Suppressor macrophage treated with lipopolysaccharide for 1 hour (primary cell): Measurements from ENCODE around the gene OR5H6.
"Not testable (repeated sequence)": the region's sequence is repeated elsewhere in the genome, so short reads cannot be mapped to it uniquely, and the experiment has no call there.

ENCODE experiments used
- DNase-seq, 3 donors: peaks; one replicate each; pipeline ENCODE4 v3.0.0-alpha.2; 2020 to 2022

The OR5H6 gene

GRCh38 chr3:98263944-98264343 lies at the start of gene OR5H6:
Gene OR5H6 (plus strand): TSS chr3:98264244. CDS start chr3:98264333, 89 bp downstream.
- DNase-seq, result no peak

DNA sequence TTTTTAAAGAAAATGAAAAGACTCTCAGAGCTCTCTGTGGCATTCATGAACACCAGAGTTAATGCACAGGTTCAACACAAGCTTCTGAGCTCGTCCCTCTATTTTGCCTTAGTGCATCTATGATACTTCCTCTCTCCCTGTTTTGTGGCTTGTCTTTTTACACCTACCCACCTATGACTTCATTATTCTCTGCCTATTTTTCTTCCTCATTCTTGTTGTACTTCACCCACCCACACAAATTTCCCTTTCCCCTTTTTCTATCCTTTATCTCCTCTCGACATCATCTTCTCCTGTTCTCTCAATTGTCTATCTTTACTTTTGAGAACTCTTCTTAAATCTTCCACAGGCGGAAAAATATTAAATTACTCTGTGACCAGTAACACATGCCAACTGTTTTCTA lies 49.0 kb upstream of the OR5H6 start:
- DNase-seq, result peak; percentile 31 to 66 (median 52)

DNA sequence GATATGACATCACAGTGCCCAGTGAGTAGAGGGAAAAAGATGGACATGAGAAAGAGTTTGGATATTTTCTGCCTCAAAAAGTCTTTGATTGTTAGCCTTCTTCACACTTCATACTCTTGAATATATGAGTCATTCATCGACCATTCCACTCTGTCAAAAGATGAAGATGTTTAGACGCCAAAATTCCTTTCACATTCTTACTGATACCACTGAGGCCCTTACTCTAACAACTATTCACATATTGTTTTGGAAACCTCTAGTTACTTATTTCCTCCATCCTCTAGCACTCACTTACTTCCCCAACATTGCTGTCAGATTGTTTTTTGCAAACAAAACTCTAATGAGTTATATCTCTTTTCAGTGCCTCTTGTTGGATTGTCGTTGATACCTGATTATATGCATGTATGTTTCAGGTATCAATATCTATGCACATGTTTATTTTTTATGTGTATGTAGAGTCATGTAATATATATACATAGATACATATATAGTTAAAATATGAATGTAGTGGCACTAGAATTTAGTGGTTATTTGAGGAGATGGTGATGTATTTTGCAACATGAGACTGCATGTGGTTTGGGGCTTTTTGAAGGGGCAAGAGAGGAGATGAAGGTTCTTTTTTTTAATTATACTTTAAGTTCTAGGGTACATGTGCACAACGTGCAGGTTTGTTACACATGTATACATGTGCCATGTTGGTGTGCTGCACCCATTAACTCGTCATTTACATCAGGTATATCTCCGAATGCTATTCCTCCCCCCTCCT lies 40.0 kb upstream of the OR5H6 start:
- DNase-seq, result no peak

- DNase-seq, result no peak
These were observed 31.6 kb upstream of the OR5H6 start for GRCh38 chr3:98232489-98232888.

- peak; percentile 13 to 35 (median 24) for DNase-seq
These were observed 30.6 kb upstream of the OR5H6 start for GRCh38 chr3:98233468-98233867.

GRCh38 chr3:98240131-98240530 lies 23.9 kb upstream of the OR5H6 start:
- peak; percentile 57 to 90 (median 87) for DNase-seq

DNA sequence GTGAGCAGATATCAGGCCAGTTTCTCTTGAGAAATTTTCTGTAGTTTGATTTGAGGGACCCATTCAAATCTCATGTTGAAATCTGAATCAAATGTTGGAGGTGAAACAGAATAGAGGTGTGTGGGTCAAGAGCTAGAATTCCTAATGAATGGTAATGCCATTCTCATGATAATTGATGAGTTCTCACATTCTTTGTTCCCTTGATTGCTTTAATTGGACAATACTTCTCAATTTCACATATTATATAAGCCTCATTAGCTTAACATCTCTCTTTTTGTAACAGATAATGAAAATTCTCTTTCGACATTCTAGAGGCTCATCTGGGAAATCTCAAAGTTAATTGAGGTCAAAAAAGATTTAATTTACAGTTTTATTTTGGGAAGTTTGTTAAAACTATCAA lies 21.9 kb upstream of the OR5H6 start:
- no peak for DNase-seq

DNA sequence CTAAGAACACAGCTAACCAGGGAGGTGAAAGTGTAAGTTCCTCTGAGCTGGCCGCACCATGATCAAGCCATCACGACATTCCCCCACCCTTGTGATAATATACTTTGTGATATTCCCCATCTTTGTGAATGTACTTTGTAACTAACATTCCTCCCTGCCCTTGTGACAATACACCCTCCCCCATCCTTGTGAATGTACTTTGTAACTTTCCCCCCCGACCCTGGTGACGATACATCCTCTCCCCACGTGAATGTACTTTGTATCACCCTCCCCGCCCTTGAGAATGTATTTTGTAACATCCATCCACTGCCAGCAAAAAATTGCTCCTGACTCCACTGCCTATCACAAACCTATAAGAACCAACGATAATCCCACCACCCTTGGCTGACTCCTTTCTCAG lies 20.2 kb upstream of the OR5H6 start:
- DNase-seq, result no peak

GRCh38 chr3:98246142-98246541 lies 17.9 kb upstream of the OR5H6 start:
- no peak for DNase-seq

DNA sequence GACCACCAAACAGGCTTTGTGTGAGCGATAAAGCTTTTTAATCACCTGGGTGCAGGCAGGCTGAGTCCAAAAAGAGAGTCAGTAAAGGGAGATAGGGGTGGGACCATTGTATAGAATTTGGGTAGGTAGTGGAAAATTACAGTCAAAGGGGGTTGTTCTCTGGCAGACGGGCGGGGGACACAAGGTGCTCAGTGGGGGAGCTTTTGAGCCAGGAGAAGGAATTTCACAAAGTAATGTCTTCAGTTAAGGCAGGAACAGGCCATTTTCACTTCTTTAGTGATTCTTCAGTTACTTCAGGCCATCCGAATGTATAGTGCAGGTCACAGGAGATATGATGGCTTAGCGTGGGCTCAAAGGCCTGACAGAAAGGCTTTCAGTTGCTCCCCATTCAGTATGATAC lies 8.0 kb upstream of the OR5H6 start:
- DNase-seq, result not testable (repeated sequence)

DNA sequence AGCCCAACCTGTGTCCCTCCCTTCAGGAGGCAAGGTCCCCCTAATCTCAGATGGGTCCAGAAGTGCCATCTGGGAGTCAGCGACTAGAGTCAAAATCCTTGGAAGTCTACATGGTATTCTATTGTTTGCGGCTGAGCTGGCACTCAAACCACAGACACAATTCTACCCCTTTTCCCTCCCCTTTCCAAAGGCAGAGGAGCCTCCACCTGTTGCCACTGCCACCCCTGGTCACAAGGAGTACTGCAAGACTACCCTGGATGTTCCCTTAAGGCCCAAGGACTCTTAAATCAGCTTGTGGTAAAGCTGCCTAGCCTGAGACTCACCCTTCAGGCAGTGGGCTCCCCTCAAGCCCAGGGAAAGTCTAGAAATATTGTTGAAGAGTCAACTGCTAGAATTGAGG lies 4.3 kb upstream of the OR5H6 start:
- peak in 2 of 3 donors; percentile 1 to 4 for DNase-seq

- no peak for DNase-seq
These were observed 2.0 kb upstream of the OR5H6 start for GRCh38 chr3:98262046-98262445.

- DNase-seq, result no peak
These were observed 5.8 kb downstream of the OR5H6 start for GRCh38 chr3:98269846-98270245.

DNA sequence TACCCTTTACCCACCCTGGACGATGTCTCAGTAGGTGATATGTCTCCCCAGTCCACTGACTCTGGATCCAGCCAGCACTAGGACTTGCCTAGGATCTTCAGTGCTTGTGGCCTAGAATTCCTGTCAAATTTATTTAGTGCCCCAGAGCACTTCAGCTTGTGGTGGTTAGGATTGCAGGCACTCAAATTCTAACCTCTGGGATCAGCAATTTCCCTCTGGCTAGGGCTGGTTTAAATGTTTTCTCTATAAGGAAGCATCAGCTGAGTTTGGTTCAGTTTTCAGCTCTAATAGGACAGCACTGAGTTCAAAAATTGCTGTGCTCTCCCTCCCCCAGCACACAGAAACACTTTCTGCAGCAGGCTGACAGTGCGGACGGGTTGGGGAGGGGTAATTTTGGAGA lies 8.1 kb downstream of the OR5H6 start:
- no peak for DNase-seq

- DNase-seq, result no peak
These were observed 10.9 kb downstream of the OR5H6 start for GRCh38 chr3:98274914-98275313.

DNA sequence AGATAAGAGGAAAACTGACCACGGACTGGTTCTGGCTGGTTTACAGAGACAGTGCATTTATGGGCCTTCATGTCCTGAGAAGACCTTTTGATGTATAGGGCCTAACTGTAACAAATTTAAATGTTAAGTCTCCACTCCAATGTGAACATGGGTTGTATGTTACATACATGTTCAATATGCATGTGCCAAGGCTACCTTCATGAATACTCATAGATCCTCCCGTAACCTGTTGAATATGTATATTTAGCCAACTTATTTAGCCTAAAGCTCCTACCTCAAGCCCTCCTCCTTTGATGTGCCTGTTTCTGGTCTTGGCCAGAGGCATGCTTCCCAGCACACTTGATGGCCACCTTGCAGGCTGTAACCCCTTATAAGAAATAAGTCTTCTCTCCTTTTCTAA lies 18.2 kb downstream of the OR5H6 start, which contains the start of gene OR5H2:
Gene OR5H2, plus strand, starts transcription at position 301 of the 400 bp plus-strand sequence. CDS start 398 bp downstream, outside the sequence.
- no peak for DNase-seq

- no peak for DNase-seq
These were observed 26.9 kb downstream of the OR5H6 start for GRCh38 chr3:98290916-98291315.

DNA sequence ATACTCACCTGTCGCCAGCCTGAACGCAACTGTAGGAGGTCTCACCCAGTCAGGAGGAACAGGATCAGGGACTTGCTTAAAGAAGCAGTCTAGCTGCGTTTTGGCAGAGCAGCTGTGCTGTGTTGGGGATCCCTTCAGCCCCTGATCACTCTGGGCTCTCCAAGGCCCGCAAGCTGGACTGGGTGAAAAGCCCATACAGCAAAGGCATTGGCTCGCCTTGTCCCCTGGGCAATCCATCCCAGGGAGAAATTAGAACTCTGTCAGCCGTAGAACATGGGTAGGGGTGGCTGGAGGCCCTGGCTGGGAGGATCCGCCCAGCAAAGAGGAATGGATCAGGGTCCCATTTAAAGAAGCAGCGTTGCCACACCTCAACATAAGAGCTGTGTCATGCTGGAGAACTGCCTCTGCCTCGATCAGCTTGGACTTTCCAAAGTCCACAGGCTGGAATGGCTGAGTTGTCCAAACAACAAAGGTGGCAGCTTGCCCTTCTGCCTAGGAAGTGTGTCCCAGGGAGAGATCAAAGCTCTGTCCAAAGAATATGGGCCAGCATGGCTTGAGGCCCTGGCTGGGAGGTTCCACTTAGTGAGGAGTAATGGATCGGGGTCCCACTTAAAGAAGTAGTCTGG lies 27.4 kb downstream of the OR5H6 start:
- DNase-seq, result no peak
